Measurements from ENCODE around the gene SHROOM4. TPM values are rescaled to one million over a fixed set of nuclear protein-coding genes. Genes with fewer than 3 reads are reported as not detected.

Gene SHROOM4
- total and polyA plus RNA-seq, 2 experiments from 2014 or later, result 1.9 to 8.5 TPM

- no peak for TF ChIP-seq EZH2phosphoT487 (IDR thresholded peaks at IDR 0.05; ENCODE audit: unreplicated experiment)
- no peak for TF ChIP-seq CTCF (conservative IDR thresholded peaks at IDR 0.05; ENCODE audit: low read depth in 2 of 2)
- no peak for TF ChIP-seq ETS1 (IDR thresholded peaks at IDR 0.05)
- TF ChIP-seq ZNF114 (CRISPR knock-in tag; IDR thresholded peaks at IDR 0.05), result no peak
- no peak for TF ChIP-seq JUNB (IDR thresholded peaks at IDR 0.05; ENCODE audit: unreplicated experiment)
- no peak for TF ChIP-seq STAT1 (IDR thresholded peaks at IDR 0.05; ENCODE audit: unreplicated experiment)
- TF ChIP-seq REST (IDR thresholded peaks at IDR 0.05; ENCODE audit: unreplicated experiment), result no peak
- TF ChIP-seq POLR2AphosphoS5 (IDR thresholded peaks at IDR 0.05; ENCODE audit: low read depth), result no peak
- TF ChIP-seq NANOG (IDR thresholded peaks at IDR 0.05; ENCODE audit: borderline replicate concordance), result no peak
These were observed 196.8 kb downstream of the SHROOM4 start (continued) for GRCh38 chrX:50617183-50617582.

- Histone ChIP-seq H3F3A (replicated peaks; ENCODE audit: low read depth) (no peaks in the 10 kb centered on the region), H2AFZ (no peak overlapping the region), H3K27ac (ENCODE audit: low read depth) (peak overlapping the region; percentile 89), H3K4me3 (no peak overlapping the region), H3K27me3 (ENCODE audit: insufficient read depth) (no peaks in the 10 kb centered on the region), H3K79me2 (replicated peaks; ENCODE audit: insufficient read depth) (no peaks in the 10 kb centered on the region), H3K4me1 (ENCODE audit: insufficient read depth) (peaks cover 44% of the 10 kb centered on the region), H4K20me1 (replicated peaks; ENCODE audit: insufficient read depth) (no peaks in the 10 kb centered on the region), H3K4me2 (peak overlapping the region; percentile 58; the same call in 1 of the 2 replicates), H3K36me3 (ENCODE audit: insufficient read depth) (no peaks in the 10 kb centered on the region), H3K9me2 (ENCODE audit: insufficient read depth) (no peaks in the 10 kb centered on the region)
- Mint-ChIP-seq H3K4me3 (no peak overlapping the region), H3K9me3 (no peaks in the 10 kb centered on the region), H3K4me1 (peaks cover 48% of the 10 kb centered on the region), H3K36me3 (ENCODE audit: low read depth) (no peaks in the 10 kb centered on the region), H3K27me3 (ENCODE audit: insufficient read depth, low read depth, poor library complexity) (peaks cover 1% of the 10 kb centered on the region), H3K27ac (peak overlapping the region; percentile 92)
- ATAC-seq (peak; percentile 31; the same call in 2 of the 3 replicates), DNase-seq (ENCODE audit: low spot score) (peak; percentile 12)
- TF ChIP-seq NANOG (IDR thresholded peaks at IDR 0.05; ENCODE audit: borderline replicate concordance), result no peak
- TF ChIP-seq STAT1 (IDR thresholded peaks at IDR 0.05; ENCODE audit: unreplicated experiment), result no peak
- TF ChIP-seq EZH2phosphoT487 (IDR thresholded peaks at IDR 0.05; ENCODE audit: unreplicated experiment), result no peak
- TF ChIP-seq ZNF114 (CRISPR knock-in tag; IDR thresholded peaks at IDR 0.05), result no peak
- no peak for TF ChIP-seq POLR2AphosphoS5 (IDR thresholded peaks at IDR 0.05; ENCODE audit: low read depth)
- TF ChIP-seq ETS1 (IDR thresholded peaks at IDR 0.05), result no peak
- no peak for TF ChIP-seq CREB1 (CRISPR knock-in tag; IDR thresholded peaks at IDR 0.05; ENCODE audit: low read depth)
These were observed 198.3 kb downstream of the SHROOM4 start for GRCh38 chrX:50615570-50616158.
